IPS-15b (cell line): ENCODE data around the gene BFAR.

Experiments
- H3K27me3 ChIP-seq: one replicate; pipeline ENCODE4 v1.6.1; 2013; ENCODE audit warnings: low read length; ENCODE audit not compliant: control insufficient read depth, insufficient read depth
- H3K36me3 ChIP-seq: one replicate; pipeline ENCODE4 v1.6.1; 2013; ENCODE audit warnings: low read length; ENCODE audit not compliant: control insufficient read depth, insufficient read depth
- H3K4me1 ChIP-seq: one replicate; pipeline ENCODE4 v1.6.1; 2013; ENCODE audit warnings: mild to moderate bottlenecking, low read length; ENCODE audit not compliant: control insufficient read depth, insufficient read depth
- H3K4me3 ChIP-seq: one replicate; pipeline ENCODE4 v1.5.1; 2013; ENCODE audit warnings: low read depth, low read length
- H3K9ac ChIP-seq: one replicate; pipeline ENCODE4 v1.6.1; 2013; ENCODE audit warnings: low read depth, mild to moderate bottlenecking, low read length
- H3K9me3 ChIP-seq: one replicate; pipeline ENCODE4 v1.6.1; 2013; ENCODE audit warnings: mild to moderate bottlenecking, low read length; ENCODE audit not compliant: control insufficient read depth, insufficient read depth

BFAR gene, protein sequence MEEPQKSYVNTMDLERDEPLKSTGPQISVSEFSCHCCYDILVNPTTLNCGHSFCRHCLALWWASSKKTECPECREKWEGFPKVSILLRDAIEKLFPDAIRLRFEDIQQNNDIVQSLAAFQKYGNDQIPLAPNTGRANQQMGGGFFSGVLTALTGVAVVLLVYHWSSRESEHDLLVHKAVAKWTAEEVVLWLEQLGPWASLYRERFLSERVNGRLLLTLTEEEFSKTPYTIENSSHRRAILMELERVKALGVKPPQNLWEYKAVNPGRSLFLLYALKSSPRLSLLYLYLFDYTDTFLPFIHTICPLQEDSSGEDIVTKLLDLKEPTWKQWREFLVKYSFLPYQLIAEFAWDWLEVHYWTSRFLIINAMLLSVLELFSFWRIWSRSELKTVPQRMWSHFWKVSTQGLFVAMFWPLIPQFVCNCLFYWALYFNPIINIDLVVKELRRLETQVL

DNA sequence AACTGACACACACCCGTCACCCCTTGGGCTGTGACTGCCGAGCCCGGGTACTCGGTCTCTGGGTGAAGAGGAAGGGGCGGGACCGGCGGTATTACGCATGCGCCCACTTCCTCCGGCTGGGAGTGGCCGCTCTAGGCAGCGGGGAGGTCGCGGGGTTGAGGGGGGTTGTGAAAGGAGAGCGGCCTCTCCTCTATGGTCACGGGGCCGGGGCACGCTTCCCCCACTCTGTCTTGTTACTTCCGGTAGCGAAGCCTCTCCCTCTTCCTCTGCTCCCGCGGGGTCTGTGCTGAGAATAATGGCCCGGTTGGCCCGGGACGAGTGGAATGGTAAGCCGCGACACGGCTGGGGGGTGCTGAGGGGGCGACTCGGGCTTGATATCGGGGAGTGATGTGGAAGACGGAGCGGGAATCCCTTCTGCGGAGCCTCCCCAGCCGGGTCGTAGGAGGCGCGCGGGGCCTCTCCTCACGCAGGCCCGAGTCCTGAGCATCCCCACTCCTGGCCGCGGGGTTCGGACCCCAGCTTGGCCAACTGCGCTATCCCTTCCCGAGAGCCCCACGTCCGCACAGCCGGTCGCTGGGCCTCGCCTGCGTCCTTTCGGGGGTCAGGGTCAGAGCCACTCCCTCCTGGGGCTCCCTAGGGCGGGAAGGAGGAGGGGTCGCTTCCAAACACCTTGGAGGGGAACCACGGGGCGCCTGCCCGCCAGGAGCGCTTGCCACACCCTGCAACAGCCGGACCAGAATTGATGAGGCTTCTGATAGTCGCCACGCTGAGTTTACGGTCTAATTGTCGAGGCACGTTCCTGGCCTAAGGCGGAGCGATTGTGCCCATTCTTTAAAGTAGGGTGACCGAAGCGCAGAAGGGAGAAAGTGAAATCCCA lies at the start of gene BFAR:
Gene BFAR (plus strand): TSS at position 259 of the 877 bp plus-strand sequence. CDS start 11,396 bp downstream, outside the sequence.
- Histone ChIP-seq H3K9ac (peak within 1 kb of the TSS; percentile 91), H3K36me3 (peaks cover 5% of the 10 kb centered on the region), H3K27me3 (no peaks in the 10 kb centered on the region), H3K4me3 (peak within 1 kb of the TSS; percentile 93), H3K9me3 (no peaks in the 10 kb centered on the region), H3K4me1 (peaks cover 24% of the 10 kb centered on the region)

DNA sequence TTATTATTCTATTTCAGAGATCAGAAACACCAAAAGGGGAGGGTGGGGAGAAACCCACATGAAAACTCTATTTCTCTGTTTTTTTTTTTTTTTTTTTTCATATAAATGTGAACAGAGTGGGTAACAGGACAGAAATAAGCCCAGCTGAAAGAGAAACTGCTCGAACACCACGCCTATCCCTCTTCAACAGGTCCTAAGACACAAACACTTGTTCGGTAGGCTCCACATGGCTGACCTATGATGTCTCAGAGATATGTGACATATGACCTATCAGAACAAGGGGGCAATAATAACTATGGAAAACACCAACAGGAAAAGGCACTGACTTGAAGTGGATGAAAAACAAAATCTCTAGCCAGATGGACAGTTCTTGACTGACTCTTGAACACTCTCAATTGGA lies 47.5 kb upstream of the BFAR start:
- Histone ChIP-seq H3K9ac (no peak overlapping the region), H3K36me3 (peaks cover 22% of the 10 kb centered on the region), H3K27me3 (no peaks in the 10 kb centered on the region), H3K4me3 (no peak overlapping the region), H3K4me1 (no peaks in the 10 kb centered on the region), H3K9me3 (no peaks in the 10 kb centered on the region)

DNA sequence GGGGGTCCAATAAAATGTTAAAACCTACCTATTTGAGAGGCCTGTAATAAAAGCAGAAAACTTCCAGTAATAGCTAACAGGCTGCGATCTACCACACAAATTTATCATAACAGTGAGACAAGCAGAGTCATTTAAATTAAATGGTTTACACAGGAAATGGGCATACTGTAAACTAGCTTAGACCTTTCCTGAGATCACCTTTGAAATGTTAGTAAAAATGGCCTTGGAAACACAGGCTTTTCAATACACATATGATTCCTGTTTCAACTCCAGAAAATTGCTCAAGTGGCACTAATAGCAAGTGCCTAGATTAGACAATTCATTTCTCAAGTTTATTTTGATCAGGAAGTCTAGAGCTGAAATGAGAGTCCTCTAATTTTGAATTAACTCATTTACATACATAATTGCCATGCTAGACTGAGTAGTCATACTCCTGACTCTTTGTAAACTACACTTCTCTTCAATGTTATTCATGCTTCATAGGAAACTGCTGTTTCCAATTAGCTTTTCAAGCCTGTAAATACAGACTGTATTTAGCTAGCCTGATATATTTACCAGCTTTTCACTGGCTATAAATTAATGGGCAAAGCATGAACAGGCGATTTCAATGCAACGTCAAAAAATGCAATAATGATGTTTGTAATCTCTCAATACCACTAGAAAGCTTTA lies 46.0 kb upstream of the BFAR start:
- H3K4me3 ChIP-seq = no peak overlapping the region
- H3K4me1 ChIP-seq = no peaks in the 10 kb centered on the region
- H3K9me3 ChIP-seq = no peaks in the 10 kb centered on the region
- no peaks in the 10 kb centered on the region for H3K27me3 ChIP-seq
- H3K36me3 ChIP-seq = peaks cover 22% of the 10 kb centered on the region
- no peak overlapping the region for H3K9ac ChIP-seq

DNA sequence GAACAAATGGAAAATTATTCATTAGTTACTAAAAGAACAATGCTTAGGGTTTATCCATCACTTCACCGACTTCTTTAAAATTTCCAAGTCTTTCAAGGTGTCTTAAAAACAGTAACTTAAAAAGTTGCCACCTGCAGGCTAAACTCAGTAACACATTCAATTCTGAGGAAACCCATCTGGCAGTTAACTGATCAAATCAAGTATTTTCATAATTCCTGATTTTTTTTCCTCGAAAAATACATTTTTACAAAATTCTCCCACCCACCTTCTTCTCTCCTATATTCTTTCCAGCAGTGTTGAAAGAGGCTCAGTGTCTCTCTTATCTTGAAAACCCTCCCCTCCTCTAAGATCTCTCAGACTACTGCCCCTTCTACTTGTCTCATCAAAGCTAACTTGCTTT lies 32.6 kb upstream of the BFAR start:
- Histone ChIP-seq H3K27me3 (no peaks in the 10 kb centered on the region), H3K36me3 (peaks cover 31% of the 10 kb centered on the region), H3K9me3 (no peaks in the 10 kb centered on the region)

DNA sequence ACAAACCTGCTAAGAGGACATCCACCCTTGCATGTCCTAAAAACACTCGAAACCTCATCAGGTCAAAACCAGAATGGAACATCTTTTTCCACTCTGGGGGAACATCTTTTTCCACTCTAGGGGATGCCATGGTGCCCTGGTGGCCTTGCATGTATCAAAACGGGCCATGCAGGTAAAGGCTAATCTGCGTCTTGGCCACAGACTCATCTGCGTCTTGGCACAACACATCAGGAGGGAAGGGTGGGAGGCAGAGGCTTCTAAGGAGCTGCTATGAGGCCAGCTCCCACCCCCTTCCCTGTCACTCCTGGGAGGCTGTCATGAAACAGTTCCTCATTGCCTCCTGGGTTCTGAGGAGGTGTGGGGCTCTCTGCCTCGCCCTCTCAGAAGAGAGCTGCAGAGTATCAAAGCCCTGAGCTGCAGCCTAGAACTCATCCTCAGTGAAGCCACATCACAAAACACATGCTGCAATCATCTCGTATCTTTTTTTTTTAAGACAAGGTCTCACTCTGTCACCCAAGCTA lies 30.2 kb upstream of the BFAR start:
- H3K9me3 ChIP-seq = no peaks in the 10 kb centered on the region
- peaks cover 42% of the 10 kb centered on the region for H3K36me3 ChIP-seq
- H3K4me1 ChIP-seq = no peaks in the 10 kb centered on the region
- H3K4me3 ChIP-seq = no peak overlapping the region
- no peak overlapping the region for H3K9ac ChIP-seq
- no peaks in the 10 kb centered on the region for H3K27me3 ChIP-seq

More for the DNA sequence above, 32.6 kb upstream of the BFAR start:
- Histone ChIP-seq H3K4me1 (no peaks in the 10 kb centered on the region), H3K9ac (no peak overlapping the region), H3K4me3 (no peak overlapping the region)

DNA sequence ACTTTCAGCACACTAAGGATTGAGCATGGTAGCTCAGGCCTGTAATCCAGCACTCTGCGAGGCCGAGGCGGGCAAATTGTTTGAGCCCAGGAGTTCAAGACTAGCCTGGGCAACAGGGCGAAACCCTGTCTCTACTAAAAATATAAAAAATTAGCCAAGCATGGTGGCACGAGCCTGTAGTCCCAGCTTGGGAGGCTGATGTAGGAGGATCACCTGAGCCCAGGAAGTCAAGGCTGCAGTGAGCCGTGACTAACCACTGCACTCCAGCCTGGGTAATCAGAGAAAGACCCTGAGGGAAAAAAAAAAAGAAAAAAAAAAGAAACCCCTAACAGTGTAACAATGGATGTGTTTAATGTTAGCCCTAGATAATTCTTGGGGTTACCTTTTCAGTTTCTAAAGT lies 26.6 kb upstream of the BFAR start:
- H3K9me3 ChIP-seq = no peaks in the 10 kb centered on the region
- peaks cover 11% of the 10 kb centered on the region for H3K4me1 ChIP-seq
- H3K4me3 ChIP-seq = no peak overlapping the region
- peaks cover 36% of the 10 kb centered on the region for H3K36me3 ChIP-seq
- H3K9ac ChIP-seq = no peak overlapping the region
- H3K27me3 ChIP-seq = no peaks in the 10 kb centered on the region

DNA sequence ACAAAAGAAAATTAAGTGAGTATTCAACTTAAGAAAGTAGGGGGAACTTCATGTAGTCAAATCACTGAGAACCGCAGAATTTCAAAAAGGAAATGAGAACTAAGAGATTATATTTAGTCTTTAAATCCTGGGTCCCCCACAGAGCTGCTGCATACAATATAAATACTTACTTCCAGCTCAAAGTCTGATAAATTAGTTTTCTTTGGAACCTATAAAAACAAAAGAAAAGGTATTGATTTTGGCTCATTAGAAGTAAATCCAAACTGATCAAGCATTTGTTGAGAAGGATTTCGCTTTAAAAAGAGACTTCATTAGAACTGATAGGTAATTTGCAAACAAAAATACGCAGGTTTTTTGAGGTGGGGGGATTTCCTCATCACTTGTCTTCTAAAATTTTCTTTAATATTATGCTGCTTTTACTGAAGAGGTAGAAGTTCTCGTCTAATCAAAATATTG lies 24.6 kb upstream of the BFAR start:
- Histone ChIP-seq H3K27me3 (no peaks in the 10 kb centered on the region), H3K9me3 (no peaks in the 10 kb centered on the region), H3K4me1 (peaks cover 11% of the 10 kb centered on the region), H3K4me3 (no peak overlapping the region), H3K9ac (no peak overlapping the region), H3K36me3 (peaks cover 37% of the 10 kb centered on the region)

DNA sequence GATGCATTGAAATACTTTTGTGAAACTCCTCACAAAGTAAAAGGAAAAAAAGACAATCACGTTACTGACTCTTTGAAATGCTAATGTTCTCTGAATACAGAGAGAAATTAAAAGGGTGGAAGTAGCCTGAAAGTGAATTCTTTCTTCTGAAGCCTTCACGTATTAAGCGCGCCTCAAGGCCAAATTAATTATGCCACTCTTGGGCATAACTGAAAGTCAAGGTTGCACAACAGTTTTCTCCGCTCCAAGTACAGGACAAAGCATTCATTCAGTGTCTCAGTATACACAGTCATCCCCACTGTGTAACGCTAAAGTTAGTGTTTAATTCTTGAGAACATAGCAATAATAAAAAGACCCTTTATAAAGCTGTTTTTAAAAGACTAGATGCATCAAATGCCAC lies 24.1 kb upstream of the BFAR start:
- Histone ChIP-seq H3K4me1 (peaks cover 11% of the 10 kb centered on the region), H3K9ac (no peak overlapping the region), H3K4me3 (no peak overlapping the region), H3K27me3 (no peaks in the 10 kb centered on the region), H3K9me3 (no peaks in the 10 kb centered on the region), H3K36me3 (peaks cover 32% of the 10 kb centered on the region)

DNA sequence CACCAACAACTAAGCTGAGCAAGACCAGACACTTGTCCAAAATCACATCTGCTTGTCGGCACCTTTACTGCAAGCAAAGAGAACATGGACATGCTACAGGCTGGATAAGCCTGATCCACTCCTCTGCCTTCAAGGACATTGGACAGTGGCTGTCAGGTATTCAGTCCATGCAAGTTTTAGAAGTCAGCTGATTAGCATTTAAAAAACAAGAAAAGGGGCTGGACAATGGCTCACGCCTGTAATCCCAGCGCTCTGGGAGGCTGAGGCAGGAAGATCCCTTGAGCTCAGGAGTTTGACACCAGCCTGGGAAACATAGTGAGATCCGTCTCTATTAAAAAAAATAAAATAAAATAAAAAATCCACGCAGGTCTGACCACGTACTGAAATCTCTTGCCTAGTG lies 23.0 kb upstream of the BFAR start:
- peaks cover 31% of the 10 kb centered on the region for H3K36me3 ChIP-seq
- no peak overlapping the region for H3K9ac ChIP-seq
- H3K4me3 ChIP-seq = no peak overlapping the region
- peaks cover 11% of the 10 kb centered on the region for H3K4me1 ChIP-seq
- no peaks in the 10 kb centered on the region for H3K27me3 ChIP-seq
- H3K9me3 ChIP-seq = no peaks in the 10 kb centered on the region

DNA sequence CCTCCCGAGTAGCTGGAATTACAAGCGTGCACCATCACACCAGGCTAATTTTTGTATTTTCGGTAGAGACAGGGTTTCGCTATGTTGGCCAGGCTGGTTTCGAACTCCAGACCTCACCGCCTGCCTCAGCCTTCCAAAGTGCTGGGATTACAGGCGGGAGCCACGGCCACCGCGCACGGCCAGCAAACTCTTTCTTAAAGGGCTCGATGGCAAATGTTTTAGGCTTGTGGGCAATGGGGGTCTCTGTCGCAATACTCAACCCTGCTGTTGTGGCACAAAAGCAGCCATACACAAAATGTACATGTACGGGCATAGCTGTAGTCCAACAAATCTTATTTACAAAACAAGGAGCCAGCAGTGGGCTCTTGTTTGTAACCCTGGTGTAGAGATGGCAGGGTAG lies 21.1 kb upstream of the BFAR start:
- Histone ChIP-seq H3K4me3 (no peak overlapping the region), H3K36me3 (peaks cover 26% of the 10 kb centered on the region), H3K9me3 (no peaks in the 10 kb centered on the region), H3K4me1 (peaks cover 11% of the 10 kb centered on the region), H3K27me3 (no peaks in the 10 kb centered on the region), H3K9ac (no peak overlapping the region)

DNA sequence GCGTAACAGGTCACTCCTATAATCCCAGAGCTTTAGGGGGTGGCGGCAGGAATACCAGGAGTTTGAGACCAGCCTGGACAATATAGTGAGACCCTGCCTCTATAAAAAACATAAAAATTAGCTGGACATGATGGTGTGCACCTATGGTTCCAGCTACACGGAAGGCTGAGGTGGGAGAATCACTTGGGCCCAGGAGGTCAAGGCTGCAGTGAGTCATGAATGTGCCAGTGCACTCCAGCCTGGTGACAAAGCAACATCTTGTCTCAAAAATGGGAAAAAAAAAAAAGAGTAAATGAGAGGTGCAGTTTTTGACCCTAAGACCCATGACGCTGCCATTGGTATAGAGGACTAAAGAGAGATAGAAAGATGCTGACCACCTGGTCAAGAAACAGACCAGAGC lies 18.8 kb upstream of the BFAR start:
- Histone ChIP-seq H3K36me3 (peaks cover 23% of the 10 kb centered on the region), H3K9me3 (no peaks in the 10 kb centered on the region)

More for the DNA sequence above, 18.8 kb upstream of the BFAR start:
- Histone ChIP-seq H3K4me3 (no peak overlapping the region), H3K27me3 (no peaks in the 10 kb centered on the region), H3K9ac (no peak overlapping the region), H3K4me1 (peaks cover 7% of the 10 kb centered on the region)
